Measurements from ENCODE around the gene NRROS.
A peak's percentile ranks its signal among the peaks of the same experiment; 100 is the strongest.

Gene NRROS

GRCh38 chr3:196691386-196691785, 51.9 kb downstream of the NRROS start:
- DNase-seq (ENCODE audit: low read depth) = no peak

GRCh38 chr3:196694202-196694638, 54.7 kb downstream of the NRROS start:
- Histone ChIP-seq H3K9ac (ENCODE audit: low read length) (no peak overlapping the region), H3K36me3 (ENCODE audit: control insufficient read depth, insufficient read depth, low read length, severe bottlenecking) (no peaks in the 10 kb centered on the region), H3K27me3 (replicated peaks; ENCODE audit: control insufficient read depth, insufficient read depth, low read length) (no peaks in the 10 kb centered on the region), H3K4me1 (ENCODE audit: control insufficient read depth, insufficient read depth, low read length) (peaks cover 6% of the 10 kb centered on the region), H3K9me3 (ENCODE audit: control insufficient read depth, low read length) (no peaks in the 10 kb centered on the region), H3K4me3 (ENCODE audit: low read length) (no peak overlapping the region)
- peak; percentile 38 for DNase-seq (ENCODE audit: low read depth)

More at GRCh38 chr3:196691386-196691785, 51.9 kb downstream of the NRROS start:
- Histone ChIP-seq H3K27me3 (replicated peaks; ENCODE audit: control insufficient read depth, insufficient read depth, low read length) (no peaks in the 10 kb centered on the region), H3K36me3 (ENCODE audit: control insufficient read depth, insufficient read depth, low read length, severe bottlenecking) (no peaks in the 10 kb centered on the region), H3K4me1 (ENCODE audit: control insufficient read depth, insufficient read depth, low read length) (peaks cover 17% of the 10 kb centered on the region), H3K4me3 (ENCODE audit: low read length) (no peak overlapping the region), H3K9me3 (ENCODE audit: control insufficient read depth, low read length) (no peaks in the 10 kb centered on the region), H3K9ac (ENCODE audit: low read length) (no peak overlapping the region)

GRCh38 chr3:196694941-196695848, 55.7 kb downstream of the NRROS start:
- Histone ChIP-seq H3K27me3 (replicated peaks; ENCODE audit: control insufficient read depth, insufficient read depth, low read length) (no peaks in the 10 kb centered on the region), H3K4me1 (ENCODE audit: control insufficient read depth, insufficient read depth, low read length) (peaks cover 6% of the 10 kb centered on the region), H3K4me3 (ENCODE audit: low read length) (no peak overlapping the region), H3K9me3 (ENCODE audit: control insufficient read depth, low read length) (no peaks in the 10 kb centered on the region), H3K36me3 (ENCODE audit: control insufficient read depth, insufficient read depth, low read length, severe bottlenecking) (no peaks in the 10 kb centered on the region), H3K9ac (ENCODE audit: low read length) (no peak overlapping the region)
- DNase-seq (ENCODE audit: low read depth) = no peak

- Histone ChIP-seq H3K4me3 (ENCODE audit: low read length) (no peak overlapping the region), H3K36me3 (ENCODE audit: control insufficient read depth, insufficient read depth, low read length, severe bottlenecking) (no peaks in the 10 kb centered on the region), H3K4me1 (ENCODE audit: control insufficient read depth, insufficient read depth, low read length) (peaks cover 6% of the 10 kb centered on the region), H3K9me3 (ENCODE audit: control insufficient read depth, low read length) (no peaks in the 10 kb centered on the region), H3K27me3 (replicated peaks; ENCODE audit: control insufficient read depth, insufficient read depth, low read length) (no peaks in the 10 kb centered on the region), H3K9ac (ENCODE audit: low read length) (no peak overlapping the region)
- DNase-seq (ENCODE audit: low read depth) = no peak
These were observed 56.3 kb downstream of the NRROS start for GRCh38 chr3:196695849-196696226.

- no peaks in the 10 kb centered on the region for H3K36me3 ChIP-seq (ENCODE audit: control insufficient read depth, insufficient read depth, low read length, severe bottlenecking)
- no peaks in the 10 kb centered on the region for H3K27me3 ChIP-seq (replicated peaks; ENCODE audit: control insufficient read depth, insufficient read depth, low read length)
- no peaks in the 10 kb centered on the region for H3K9me3 ChIP-seq (ENCODE audit: control insufficient read depth, low read length)
- no peak for DNase-seq (ENCODE audit: low read depth)
- H3K4me1 ChIP-seq (ENCODE audit: control insufficient read depth, insufficient read depth, low read length) = peaks cover under 1% of the 10 kb centered on the region
- H3K9ac ChIP-seq (ENCODE audit: low read length) = no peak overlapping the region
- no peak overlapping the region for H3K4me3 ChIP-seq (ENCODE audit: low read length)
These were observed 57.8 kb downstream of the NRROS start for GRCh38 chr3:196697270-196697669.

DNA sequence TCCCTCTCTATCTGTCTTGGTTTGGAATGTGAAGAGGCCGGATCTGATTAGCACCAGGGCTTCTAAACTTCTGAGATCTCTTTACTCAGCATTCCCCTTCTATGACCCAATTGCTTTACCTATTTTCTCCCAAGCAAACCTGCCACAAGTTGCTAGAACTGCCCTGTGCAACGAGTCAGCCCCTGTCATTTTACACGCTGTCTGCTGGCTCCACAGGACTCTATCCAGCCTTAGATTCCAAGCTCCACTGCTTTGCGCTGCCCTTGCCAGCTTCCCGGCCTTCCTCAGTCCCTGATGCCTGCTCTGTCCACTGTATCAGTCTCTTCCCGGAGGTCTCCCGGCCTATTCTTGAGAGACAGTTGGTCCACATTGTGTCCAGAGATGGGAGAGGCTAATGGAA, 60.3 kb downstream of the NRROS start:
- Histone ChIP-seq H3K36me3 (ENCODE audit: control insufficient read depth, insufficient read depth, low read length, severe bottlenecking) (no peaks in the 10 kb centered on the region), H3K4me3 (ENCODE audit: low read length) (no peak overlapping the region), H3K27me3 (replicated peaks; ENCODE audit: control insufficient read depth, insufficient read depth, low read length) (no peaks in the 10 kb centered on the region), H3K9me3 (ENCODE audit: control insufficient read depth, low read length) (no peaks in the 10 kb centered on the region), H3K4me1 (ENCODE audit: control insufficient read depth, insufficient read depth, low read length) (no peaks in the 10 kb centered on the region), H3K9ac (ENCODE audit: low read length) (no peak overlapping the region)
- DNase-seq (ENCODE audit: low read depth) = no peak

GRCh38 chr3:196700801-196701200, 61.3 kb downstream of the NRROS start:
- DNase-seq (ENCODE audit: low read depth) = no peak
- Histone ChIP-seq H3K4me3 (ENCODE audit: low read length) (no peak overlapping the region), H3K9me3 (ENCODE audit: control insufficient read depth, low read length) (no peaks in the 10 kb centered on the region), H3K4me1 (ENCODE audit: control insufficient read depth, insufficient read depth, low read length) (no peaks in the 10 kb centered on the region), H3K27me3 (replicated peaks; ENCODE audit: control insufficient read depth, insufficient read depth, low read length) (no peaks in the 10 kb centered on the region), H3K9ac (ENCODE audit: low read length) (no peak overlapping the region), H3K36me3 (ENCODE audit: control insufficient read depth, insufficient read depth, low read length, severe bottlenecking) (no peaks in the 10 kb centered on the region)

GRCh38 chr3:196706327-196706726, 66.8 kb downstream of the NRROS start:
- Histone ChIP-seq H3K9me3 (ENCODE audit: control insufficient read depth, low read length) (no peaks in the 10 kb centered on the region), H3K4me3 (ENCODE audit: low read length) (no peak overlapping the region), H3K36me3 (ENCODE audit: control insufficient read depth, insufficient read depth, low read length, severe bottlenecking) (no peaks in the 10 kb centered on the region), H3K9ac (ENCODE audit: low read length) (no peak overlapping the region), H3K27me3 (replicated peaks; ENCODE audit: control insufficient read depth, insufficient read depth, low read length) (no peaks in the 10 kb centered on the region), H3K4me1 (ENCODE audit: control insufficient read depth, insufficient read depth, low read length) (peaks cover 4% of the 10 kb centered on the region)
- DNase-seq (ENCODE audit: low read depth) = no peak

GRCh38 chr3:196706731-196707130, 67.2 kb downstream of the NRROS start:
- no peak overlapping the region for H3K9ac ChIP-seq (ENCODE audit: low read length)
- H3K4me3 ChIP-seq (ENCODE audit: low read length) = no peak overlapping the region
- no peaks in the 10 kb centered on the region for H3K9me3 ChIP-seq (ENCODE audit: control insufficient read depth, low read length)
- peaks cover 5% of the 10 kb centered on the region for H3K4me1 ChIP-seq (ENCODE audit: control insufficient read depth, insufficient read depth, low read length)
- no peaks in the 10 kb centered on the region for H3K27me3 ChIP-seq (replicated peaks; ENCODE audit: control insufficient read depth, insufficient read depth, low read length)
- H3K36me3 ChIP-seq (ENCODE audit: control insufficient read depth, insufficient read depth, low read length, severe bottlenecking) = no peaks in the 10 kb centered on the region
- no peak for DNase-seq (ENCODE audit: low read depth)

- no peaks in the 10 kb centered on the region for H3K27me3 ChIP-seq (replicated peaks; ENCODE audit: control insufficient read depth, insufficient read depth, low read length)
- peaks cover 5% of the 10 kb centered on the region for H3K4me1 ChIP-seq (ENCODE audit: control insufficient read depth, insufficient read depth, low read length)
- no peak overlapping the region for H3K4me3 ChIP-seq (ENCODE audit: low read length)
- no peak for DNase-seq (ENCODE audit: low read depth)
- no peaks in the 10 kb centered on the region for H3K9me3 ChIP-seq (ENCODE audit: control insufficient read depth, low read length)
- H3K9ac ChIP-seq (ENCODE audit: low read length) = no peak overlapping the region
- H3K36me3 ChIP-seq (ENCODE audit: control insufficient read depth, insufficient read depth, low read length, severe bottlenecking) = no peaks in the 10 kb centered on the region
These were observed 68.1 kb downstream of the NRROS start for GRCh38 chr3:196707566-196707965.

GRCh38 chr3:196708467-196708866, 69.0 kb downstream of the NRROS start:
- no peaks in the 10 kb centered on the region for H3K9me3 ChIP-seq (ENCODE audit: control insufficient read depth, low read length)
- no peak overlapping the region for H3K4me3 ChIP-seq (ENCODE audit: low read length)
- no peaks in the 10 kb centered on the region for H3K27me3 ChIP-seq (replicated peaks; ENCODE audit: control insufficient read depth, insufficient read depth, low read length)
- H3K9ac ChIP-seq (ENCODE audit: low read length) = no peak overlapping the region
- no peaks in the 10 kb centered on the region for H3K36me3 ChIP-seq (ENCODE audit: control insufficient read depth, insufficient read depth, low read length, severe bottlenecking)
- DNase-seq (ENCODE audit: low read depth) = no peak
- H3K4me1 ChIP-seq (ENCODE audit: control insufficient read depth, insufficient read depth, low read length) = peaks cover 11% of the 10 kb centered on the region
